T-helper 1 cell treated with Interleukin-12 subunit alpha and Interleukin-12 subunit beta and Interleukin-4 antibody, amounts not matched to agents 30 μg/mL and 1 μg/mL, for 36 hours (primary cell): ENCODE data around the gene COL18A1.

ENCODE experiments used
- H3K27ac Mint-ChIP-seq: one replicate; pipeline ENCODE4 v1.8.0; 2021; ENCODE audit warnings: mild to moderate bottlenecking, mixed read lengths
- H3K27me3 Mint-ChIP-seq: one replicate; pipeline ENCODE4 v1.8.0; 2021; ENCODE audit warnings: low read depth, mixed read lengths
- H3K36me3 Mint-ChIP-seq: one replicate; pipeline ENCODE4 v1.8.0; 2021; ENCODE audit warnings: low read depth, mixed read lengths
- H3K4me1 Mint-ChIP-seq: one replicate; pipeline ENCODE4 v1.8.0; 2021; ENCODE audit warnings: low read depth, mixed read lengths
- H3K4me3 Mint-ChIP-seq: one replicate; pipeline ENCODE4 v1.8.0; 2021; ENCODE audit warnings: mild to moderate bottlenecking, moderate library complexity, mixed read lengths
- H3K9me3 Mint-ChIP-seq: one replicate; pipeline ENCODE4 v1.8.0; 2021; ENCODE audit warnings: mixed read lengths

COL18A1 gene

GRCh38 chr21:45448810-45449657 lies 44.1 kb downstream of the COL18A1 start:
- H3K27ac Mint-ChIP-seq = no peak overlapping the region
- peaks cover 12% of the 10 kb centered on the region for H3K27me3 Mint-ChIP-seq
- no peaks in the 10 kb centered on the region for H3K36me3 Mint-ChIP-seq
- peaks cover 14% of the 10 kb centered on the region for H3K9me3 Mint-ChIP-seq
- peaks cover 5% of the 10 kb centered on the region for H3K4me1 Mint-ChIP-seq
- H3K4me3 Mint-ChIP-seq = no peak overlapping the region

DNA sequence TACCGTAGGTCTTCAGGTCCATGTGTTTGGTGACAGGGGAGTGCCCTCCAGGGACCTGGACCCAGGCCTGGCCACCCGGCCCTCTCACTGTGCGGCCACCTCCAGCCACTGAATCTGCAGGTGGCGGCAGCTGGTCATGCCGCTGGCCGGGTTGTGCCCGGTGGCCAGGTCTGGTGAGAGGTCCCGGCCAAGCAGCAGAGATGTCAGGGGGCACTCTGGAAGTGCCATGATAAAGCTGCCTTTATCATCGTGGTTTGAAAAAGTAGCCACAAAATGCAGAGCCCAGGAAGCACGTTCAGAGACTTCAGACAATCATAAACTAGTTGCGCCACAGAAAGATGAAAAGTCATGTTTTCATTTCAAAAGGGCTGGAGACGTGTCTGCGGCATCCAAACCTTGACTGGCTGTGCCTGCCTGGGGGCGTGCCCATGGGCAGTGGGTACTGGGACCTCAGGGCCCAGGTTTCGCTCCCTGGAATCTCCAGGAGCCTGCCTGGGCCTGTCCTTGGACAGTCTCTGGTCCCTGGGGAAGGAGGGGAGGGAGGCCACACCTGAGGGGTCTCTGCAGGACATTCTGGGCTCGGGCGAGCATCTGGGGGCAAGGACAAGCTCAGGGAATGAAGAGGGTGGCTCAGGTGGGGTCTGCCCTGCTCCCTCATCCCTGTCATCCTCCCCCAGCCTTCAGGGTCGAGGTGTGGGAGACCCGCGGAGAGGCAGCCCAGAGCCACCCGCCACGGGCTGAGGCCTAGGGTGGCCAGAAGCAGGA lies 44.9 kb downstream of the COL18A1 start:
- peaks cover 5% of the 10 kb centered on the region for H3K4me1 Mint-ChIP-seq
- H3K27me3 Mint-ChIP-seq = peaks cover 12% of the 10 kb centered on the region
- no peak overlapping the region for H3K27ac Mint-ChIP-seq
- no peaks in the 10 kb centered on the region for H3K36me3 Mint-ChIP-seq
- no peak overlapping the region for H3K4me3 Mint-ChIP-seq
- H3K9me3 Mint-ChIP-seq = peaks cover 14% of the 10 kb centered on the region

GRCh38 chr21:45450423-45451090 lies 45.6 kb downstream of the COL18A1 start:
- Mint-ChIP-seq H3K4me1 (peaks cover 3% of the 10 kb centered on the region), H3K36me3 (no peaks in the 10 kb centered on the region), H3K27ac (no peak overlapping the region), H3K9me3 (peaks cover 14% of the 10 kb centered on the region), H3K27me3 (peaks cover 10% of the 10 kb centered on the region), H3K4me3 (no peak overlapping the region)

DNA sequence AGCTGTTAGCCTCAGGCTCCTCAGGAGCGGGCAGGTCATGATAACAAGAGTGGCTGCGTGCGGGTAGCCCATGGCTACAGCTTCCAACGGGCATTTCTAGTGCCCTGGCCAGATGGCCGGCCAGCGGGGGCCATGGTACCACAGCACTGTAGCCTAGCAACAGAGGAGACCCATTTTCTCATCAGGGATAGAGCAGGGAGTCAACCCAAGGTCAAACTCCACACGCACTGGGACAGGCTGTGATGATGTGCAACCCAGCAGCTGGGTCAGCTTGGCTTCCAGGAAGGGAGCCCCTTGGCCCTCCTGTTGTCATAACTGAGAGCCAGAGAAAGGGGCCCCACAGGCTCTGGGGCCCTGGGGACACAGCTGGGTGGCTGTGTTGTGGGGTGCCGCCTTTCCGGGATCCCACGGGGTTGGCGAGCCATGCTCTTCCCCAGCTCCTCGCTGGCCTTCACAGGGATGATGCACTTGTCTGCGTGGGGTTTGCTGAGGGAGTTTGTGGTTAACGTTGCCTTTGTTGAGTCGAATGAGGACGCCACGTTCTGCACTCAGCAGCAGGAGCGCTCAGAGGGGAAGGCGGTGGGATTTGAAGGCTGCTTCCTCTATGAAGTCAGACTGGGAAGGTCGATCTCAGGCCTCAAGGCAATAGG lies 46.3 kb downstream of the COL18A1 start:
- H3K4me3 Mint-ChIP-seq = no peak overlapping the region
- H3K9me3 Mint-ChIP-seq = peaks cover 12% of the 10 kb centered on the region
- H3K27me3 Mint-ChIP-seq = peaks cover 6% of the 10 kb centered on the region
- H3K4me1 Mint-ChIP-seq = peaks cover 1% of the 10 kb centered on the region
- H3K27ac Mint-ChIP-seq = no peak overlapping the region
- no peaks in the 10 kb centered on the region for H3K36me3 Mint-ChIP-seq

- H3K4me3 Mint-ChIP-seq = no peak overlapping the region
- H3K27me3 Mint-ChIP-seq = peaks cover 3% of the 10 kb centered on the region
- no peak overlapping the region for H3K27ac Mint-ChIP-seq
- H3K9me3 Mint-ChIP-seq = peaks cover 10% of the 10 kb centered on the region
- peaks cover 1% of the 10 kb centered on the region for H3K4me1 Mint-ChIP-seq
- no peaks in the 10 kb centered on the region for H3K36me3 Mint-ChIP-seq
Observed at GRCh38 chr21:45451771-45452182, 46.8 kb downstream of the COL18A1 start.

DNA sequence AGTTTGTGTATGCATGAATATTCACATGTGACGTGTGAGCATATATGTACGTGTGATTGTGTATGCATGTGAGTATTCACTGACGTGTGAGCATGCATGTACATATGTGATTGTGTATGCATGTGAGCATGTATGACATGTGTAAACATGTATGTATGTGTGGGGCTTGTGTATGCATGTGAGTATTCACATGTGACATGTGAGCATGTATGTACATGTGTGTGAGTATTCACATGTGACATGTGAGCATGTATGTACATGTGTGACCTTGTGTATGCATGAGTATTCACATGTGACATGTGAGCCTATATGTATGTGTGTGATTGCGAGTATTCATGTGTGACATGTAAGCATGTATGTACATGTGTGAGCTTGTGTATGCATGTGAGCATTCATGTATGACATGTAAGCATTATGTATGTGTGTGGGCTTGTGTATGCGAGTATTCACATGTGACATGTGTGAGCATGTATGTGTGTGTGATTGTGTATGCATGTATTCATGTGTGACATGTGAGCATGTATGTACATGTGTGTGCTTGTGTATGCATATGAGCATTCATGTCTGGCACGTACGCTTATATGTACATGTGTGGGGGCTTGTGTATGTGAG lies 47.8 kb downstream of the COL18A1 start:
- Mint-ChIP-seq H3K27me3 (peaks cover 3% of the 10 kb centered on the region), H3K9me3 (peaks cover 10% of the 10 kb centered on the region), H3K4me3 (no peak overlapping the region), H3K27ac (no peak overlapping the region), H3K4me1 (peaks cover 1% of the 10 kb centered on the region), H3K36me3 (no peaks in the 10 kb centered on the region)

DNA sequence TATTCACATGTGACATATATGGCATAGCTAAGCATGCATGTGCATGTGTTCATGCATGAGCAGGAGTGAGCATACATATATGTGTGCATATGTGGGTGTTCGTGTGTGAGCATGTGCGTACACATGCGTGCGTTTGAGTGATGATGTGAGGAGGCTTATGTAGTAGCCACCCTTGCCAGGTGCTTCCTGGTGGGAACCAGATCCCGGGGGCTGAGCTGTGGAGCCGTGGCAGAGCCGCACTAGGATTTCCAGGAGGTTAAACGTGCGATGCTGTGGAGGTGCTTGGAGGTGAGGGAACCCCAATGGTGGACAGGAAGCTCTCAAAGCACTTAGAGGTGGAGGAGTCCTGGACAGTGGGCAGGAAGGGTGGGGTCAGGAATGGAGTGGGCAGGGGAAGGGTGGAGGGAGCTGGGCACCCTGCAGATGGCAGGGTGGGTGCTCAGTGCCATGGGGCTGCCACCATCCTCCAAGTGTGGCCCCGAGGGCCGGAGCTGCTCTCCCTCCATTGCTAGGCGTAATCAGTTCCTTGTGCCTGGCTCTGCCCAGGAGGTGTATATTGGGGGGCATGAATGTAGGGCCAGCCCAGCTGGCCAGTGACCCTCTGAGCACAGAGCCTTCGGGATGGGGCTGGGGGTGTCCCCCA lies 48.5 kb downstream of the COL18A1 start:
- Mint-ChIP-seq H3K27ac (no peak overlapping the region), H3K4me1 (peaks cover 1% of the 10 kb centered on the region), H3K4me3 (no peak overlapping the region), H3K9me3 (peaks cover 10% of the 10 kb centered on the region), H3K27me3 (no peaks in the 10 kb centered on the region), H3K36me3 (no peaks in the 10 kb centered on the region)

GRCh38 chr21:45454060-45454925 lies 49.3 kb downstream of the COL18A1 start:
- H3K27me3 Mint-ChIP-seq = no peaks in the 10 kb centered on the region
- H3K36me3 Mint-ChIP-seq = no peaks in the 10 kb centered on the region
- no peak overlapping the region for H3K27ac Mint-ChIP-seq
- peaks cover 10% of the 10 kb centered on the region for H3K9me3 Mint-ChIP-seq
- H3K4me3 Mint-ChIP-seq = no peak overlapping the region
- H3K4me1 Mint-ChIP-seq = peaks cover 1% of the 10 kb centered on the region

DNA sequence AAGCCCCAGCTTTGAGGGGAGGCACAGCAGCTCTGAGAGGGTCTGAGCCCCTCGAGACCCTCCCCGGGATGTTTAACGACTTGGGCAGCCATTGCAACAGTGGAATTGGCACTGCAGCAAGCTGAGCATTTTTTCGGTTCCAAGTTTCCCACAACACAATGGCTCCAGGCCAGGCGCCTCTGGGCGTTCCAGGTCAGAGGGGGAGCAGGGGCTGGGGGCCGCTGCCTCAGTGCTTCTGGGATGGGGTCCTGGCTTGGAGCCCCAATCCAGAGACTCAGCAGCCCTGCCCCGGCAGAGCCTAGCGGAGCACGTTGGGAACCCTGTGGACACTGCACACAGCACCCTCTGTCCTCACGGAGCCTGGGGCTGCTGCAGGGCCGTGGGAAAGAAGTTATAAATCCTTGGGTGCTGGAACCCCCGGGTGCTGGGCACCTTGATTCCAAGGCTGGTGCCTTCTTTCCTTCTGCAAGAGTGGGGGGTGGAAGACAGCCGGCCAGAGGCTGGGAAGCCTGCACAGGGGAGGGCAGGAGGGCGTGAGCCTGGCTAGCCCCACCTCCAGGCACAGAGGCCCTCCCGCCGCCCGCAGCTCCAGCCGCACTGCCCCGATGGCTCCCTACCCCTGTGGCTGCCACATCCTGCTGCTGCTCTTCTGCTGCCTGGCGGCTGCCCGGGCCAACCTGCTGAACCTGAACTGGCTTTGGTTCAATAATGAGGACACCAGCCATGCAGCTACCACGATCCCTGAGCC lies 50.1 kb downstream of the COL18A1 start:
- Mint-ChIP-seq H3K36me3 (no peaks in the 10 kb centered on the region), H3K4me1 (peaks cover 1% of the 10 kb centered on the region), H3K27ac (no peak overlapping the region), H3K9me3 (peaks cover 10% of the 10 kb centered on the region), H3K27me3 (no peaks in the 10 kb centered on the region), H3K4me3 (no peak overlapping the region)

DNA sequence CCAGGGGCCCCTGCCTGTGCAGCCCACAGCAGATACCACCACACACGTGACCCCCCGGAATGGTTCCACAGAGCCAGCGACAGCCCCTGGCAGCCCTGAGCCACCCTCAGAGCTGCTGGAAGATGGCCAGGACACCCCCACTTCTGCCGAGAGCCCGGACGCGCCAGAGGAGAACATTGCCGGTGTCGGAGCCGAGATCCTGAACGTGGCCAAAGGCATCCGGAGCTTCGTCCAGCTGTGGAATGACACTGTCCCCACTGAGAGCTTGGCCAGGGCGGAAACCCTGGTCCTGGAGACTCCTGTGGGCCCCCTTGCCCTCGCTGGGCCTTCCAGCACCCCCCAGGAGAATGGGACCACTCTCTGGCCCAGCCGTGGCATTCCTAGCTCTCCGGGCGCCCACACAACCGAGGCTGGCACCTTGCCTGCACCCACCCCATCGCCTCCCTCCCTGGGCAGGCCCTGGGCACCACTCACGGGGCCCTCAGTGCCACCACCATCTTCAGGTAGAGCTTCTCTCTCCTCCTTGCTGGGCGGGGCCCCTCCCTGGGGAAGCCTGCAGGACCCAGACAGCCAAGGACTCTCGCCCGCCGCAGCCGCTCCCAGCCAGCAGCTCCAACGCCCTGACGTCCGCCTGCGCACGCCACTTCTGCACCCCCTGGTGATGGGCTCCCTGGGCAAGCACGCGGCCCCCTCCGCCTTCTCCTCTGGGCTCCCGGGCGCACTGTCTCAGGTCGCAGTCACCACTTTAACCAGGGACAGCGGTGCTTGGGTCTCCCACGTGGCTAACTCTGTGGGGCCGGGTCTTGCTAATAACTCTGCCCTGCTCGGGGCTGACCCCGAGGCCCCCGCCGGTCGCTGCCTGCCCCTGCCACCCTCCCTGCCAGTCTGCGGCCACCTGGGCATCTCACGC lies 51.0 kb downstream of the COL18A1 start:
- Mint-ChIP-seq H3K9me3 (peaks cover 10% of the 10 kb centered on the region), H3K27ac (no peak overlapping the region), H3K4me3 (no peak overlapping the region), H3K4me1 (peaks cover 1% of the 10 kb centered on the region), H3K36me3 (no peaks in the 10 kb centered on the region), H3K27me3 (no peaks in the 10 kb centered on the region)

DNA sequence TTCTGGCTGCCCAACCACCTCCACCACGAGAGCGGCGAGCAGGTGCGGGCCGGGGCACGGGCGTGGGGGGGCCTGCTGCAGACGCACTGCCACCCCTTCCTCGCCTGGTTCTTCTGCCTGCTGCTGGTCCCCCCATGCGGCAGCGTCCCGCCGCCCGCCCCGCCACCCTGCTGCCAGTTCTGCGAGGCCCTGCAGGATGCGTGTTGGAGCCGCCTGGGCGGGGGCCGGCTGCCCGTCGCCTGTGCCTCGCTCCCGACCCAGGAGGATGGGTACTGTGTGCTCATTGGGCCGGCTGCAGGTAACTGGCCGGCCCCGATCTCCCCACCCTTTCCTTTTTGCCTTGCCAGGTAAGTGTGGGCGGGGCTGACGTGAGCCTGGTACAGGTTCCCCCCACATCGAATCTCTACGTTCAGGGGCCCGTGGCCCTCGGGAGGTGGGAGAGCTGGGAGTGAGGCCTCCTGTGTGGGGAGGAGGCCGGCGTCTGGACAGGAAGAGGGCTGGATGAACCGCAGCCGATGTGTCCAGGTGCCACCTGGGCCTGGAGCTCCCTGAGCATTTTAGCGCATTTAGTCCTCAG lies 51.7 kb downstream of the COL18A1 start:
- Mint-ChIP-seq H3K9me3 (peaks cover 10% of the 10 kb centered on the region), H3K27me3 (no peaks in the 10 kb centered on the region), H3K4me1 (peaks cover 1% of the 10 kb centered on the region), H3K4me3 (no peak overlapping the region), H3K27ac (no peak overlapping the region), H3K36me3 (no peaks in the 10 kb centered on the region)
